Cardiac fibroblast (primary cell): ENCODE measurements around the gene PTPRU.

Experiments used
- DNase-seq, 2 donors: peaks; one replicate each; pipeline versions ENCODE4 v3.0.0 to v3.0.0-alpha.2; 2010; ENCODE audit warnings: low read depth in 2 of 2
- H3K4me3 ChIP-seq, 2 donors: replicated peaks in 1 of 2; 1 replicate in 1 of 2; 2 replicates in 1 of 2; pipeline ENCODE4 v1.5.1; 2011; ENCODE audit warnings: low read depth in 2 of 2, low read length in 2 of 2, mild to moderate bottlenecking in 2 of 2, moderate library complexity in 1 of 2
- CTCF ChIP-seq: IDR thresholded peaks from one replicate; pipeline ENCODE4 v1.5.1; 2011; ENCODE audit warnings: low read depth, mild to moderate bottlenecking, low read length, inconsistent platforms

PTPRU gene

GRCh38 chr1:29247571-29248273 is 11.4 kb downstream of the PTPRU start:
- no peak for TF ChIP-seq CTCF

GRCh38 chr1:29248409-29248808 is 12.1 kb downstream of the PTPRU start:
- DNase-seq = no peak
- H3K4me3 ChIP-seq = no peak overlapping the region
- no peak for TF ChIP-seq CTCF

More at GRCh38 chr1:29247571-29248273, 11.4 kb downstream of the PTPRU start:
- DNase-seq = no peak
- no peak overlapping the region for H3K4me3 ChIP-seq

- peak in 1 of 2 donors; percentile 53 for DNase-seq
- no peak for TF ChIP-seq CTCF
- no peak overlapping the region for H3K4me3 ChIP-seq
Measured at GRCh38 chr1:29249170-29249691, 12.9 kb downstream of the PTPRU start.

GRCh38 chr1:29249951-29250581 is 13.7 kb downstream of the PTPRU start:
- TF ChIP-seq CTCF = no peak
- no peak for DNase-seq
- no peak overlapping the region for H3K4me3 ChIP-seq

- no peak for TF ChIP-seq CTCF
- no peak for DNase-seq
- H3K4me3 ChIP-seq = no peak overlapping the region
Measured at GRCh38 chr1:29251164-29252124, 15.1 kb downstream of the PTPRU start.

GRCh38 chr1:29253180-29253579 is 16.9 kb downstream of the PTPRU start:
- no peak for DNase-seq
- H3K4me3 ChIP-seq = no peak overlapping the region
- no peak for TF ChIP-seq CTCF
